SK-N-SH (cell line): ENCODE data around the gene FAM221A. TPM values are rescaled to one million over a fixed set of nuclear protein-coding genes. Genes with fewer than 3 reads are reported as not detected.

Experiments
- CTCF ChIA-PET: fragments of 300-600, 350-600 bp; formaldehyde crosslinking; extraction: SDS; loops from one replicate; lab custom pipeline; 2021; lab: Yijun Ruan, JAX
- POLR2A ChIA-PET: fragments of 350-600 bp; sonication (Branson Sonifier 250); formaldehyde crosslinking; extraction: SDS; loops from one replicate; lab custom pipeline; 2020; ENCODE audit warnings: antibody characterized with exemption, inconsistent platforms; lab: Yijun Ruan, JAX
- DNase-seq: peaks from one replicate; pipeline ENCODE4 v3.0.0; 2012
- H2AFZ ChIP-seq: fragments of 200-600 bp; sonication (generic); 2 replicates; pipeline ENCODE4 v1.8.1; 2016; ENCODE audit warnings: antibody characterized with exemption, mild to moderate bottlenecking, low read depth
- H3F3A ChIP-seq: fragments of 200-600 bp; sonication (generic); replicated peaks from 2 replicates; pipeline ENCODE3; 2016; ENCODE audit warnings: antibody characterized with exemption, mild to moderate bottlenecking; ENCODE audit not compliant: insufficient read depth
- H3K27ac ChIP-seq, 2 experiments: fragments of 200-500 bp in 1 of 2; fragments of 200-600 bp in 1 of 2; sonication (Bioruptor generic) in 1 of 2; sonication (generic), shearing (Covaris generic) in 1 of 2; 2 replicates each; pipeline versions ENCODE4 v1.5.1 to v1.6.1; 2014 to 2016; ENCODE audit warnings: low read depth in 2 of 2, inconsistent platforms in 1 of 2, low read length in 1 of 2, mild to moderate bottlenecking in 1 of 2, mixed read lengths in 1 of 2
- H3K27me3 ChIP-seq: fragments of 200-600 bp; sonication (generic), shearing (Covaris generic); 2 replicates; pipeline ENCODE4 v1.6.1; 2016; ENCODE audit warnings: mixed run types; ENCODE audit not compliant: insufficient read depth
- H3K36me3 ChIP-seq, 2 experiments: fragments of 200-500 bp in 1 of 2; fragments of 200-600 bp in 1 of 2; sonication (Bioruptor generic) in 1 of 2; sonication (generic) in 1 of 2; replicated peaks in 1 of 2; 2 replicates each; pipeline versions ENCODE3 to v1.5.1; 2014 to 2016; ENCODE audit warnings: low read length in 1 of 2, mild to moderate bottlenecking in 1 of 2; ENCODE audit not compliant: insufficient read depth in 2 of 2, control insufficient read depth in 1 of 2
- H3K4me1 ChIP-seq, 2 experiments: fragments of 200-500 bp in 1 of 2; fragments of 200-600 bp in 1 of 2; sonication (Bioruptor generic) in 1 of 2; sonication (generic), shearing (Covaris generic) in 1 of 2; 2 replicates each; pipeline versions ENCODE4 v1.5.1 to v1.6.1; 2014 to 2016; ENCODE audit warnings: low read depth in 1 of 2, low read length in 1 of 2, mixed run types in 1 of 2; ENCODE audit not compliant: insufficient read depth in 2 of 2, control insufficient read depth in 1 of 2
- H3K4me2 ChIP-seq: fragments of 200-600 bp; sonication (generic), shearing (Covaris generic); 2 replicates; pipeline ENCODE4 v1.6.1; 2017; ENCODE audit warnings: mixed run types
- H3K4me3 ChIP-seq, 2 experiments: fragments of 200-500 bp in 1 of 2; fragments of 200-600 bp in 1 of 2; sonication (Bioruptor generic) in 1 of 2; sonication (generic), shearing (Covaris generic) in 1 of 2; 2 replicates each; pipeline versions ENCODE4 v1.5.1 to v1.8.1; 2014 to 2016; ENCODE audit warnings: low read depth in 2 of 2, inconsistent platforms in 1 of 2, low read length in 1 of 2, mild to moderate bottlenecking in 1 of 2, mixed read lengths in 1 of 2, moderate library complexity in 1 of 2
- H3K79me2 ChIP-seq: fragments of 200-600 bp; sonication (generic); 2 replicates; pipeline ENCODE4 v1.8.1; 2017; ENCODE audit warnings: mild to moderate bottlenecking; ENCODE audit not compliant: insufficient read depth
- H3K9ac ChIP-seq: fragments of 200-600 bp; sonication (generic); 2 replicates; pipeline ENCODE4 v1.6.1; 2017; ENCODE audit warnings: mixed run types
- H3K9me2 ChIP-seq: fragments of 200-600 bp; sonication (generic); 2 replicates; pipeline ENCODE4 v1.6.1; 2017; ENCODE audit warnings: mixed run types
- H3K9me3 ChIP-seq: fragments of 200-600 bp; sonication (generic); 2 replicates; pipeline ENCODE4 v1.6.1; 2017; ENCODE audit warnings: mixed run types, mild to moderate bottlenecking, moderate library complexity
- H4K20me1 ChIP-seq: fragments of 200-600 bp; sonication (generic); 2 replicates; pipeline ENCODE4 v1.6.1; 2017; ENCODE audit warnings: mild to moderate bottlenecking, mixed run types; ENCODE audit not compliant: insufficient read depth
- CHD2 ChIP-seq: fragments of 150-350 bp; IDR thresholded peaks from 2 replicates; pipeline ENCODE4 v1.6.1; 2018; ENCODE audit warnings: low read length; ENCODE audit not compliant: partially characterized antibody
- CTCF ChIP-seq: fragments of 200-600 bp; sonication (generic); IDR thresholded peaks from 2 replicates; pipeline ENCODE4 v1.6.1; 2017; ENCODE audit warnings: antibody characterized with exemption, mild to moderate bottlenecking, moderate library complexity
- ELF1 ChIP-seq: IDR thresholded peaks from 2 replicates; pipeline ENCODE4 v1.4.0; 2012
- FOXJ3 ChIP-seq: sonication (generic); formaldehyde crosslinking; IDR thresholded peaks from 2 replicates; pipeline ENCODE4 v1.5.1; 2020; ENCODE audit warnings: mild to moderate bottlenecking, missing genetic modification reagents
- FOXM1 ChIP-seq: IDR thresholded peaks from 2 replicates; pipeline ENCODE4 v1.4.0; 2012; ENCODE audit warnings: low read depth, mild to moderate bottlenecking
- MEF2A ChIP-seq: IDR thresholded peaks from 2 replicates; pipeline ENCODE4 v1.4.0; 2012; ENCODE audit warnings: low read depth, borderline replicate concordance
- MXI1 ChIP-seq: IDR thresholded peaks from 2 replicates; pipeline ENCODE4 v1.6.1; 2012; ENCODE audit warnings: mild to moderate bottlenecking, low read depth, low read length, improper control_type of control experiment
- NFIC ChIP-seq: IDR thresholded peaks from 2 replicates; pipeline ENCODE4 v1.4.0; 2012; ENCODE audit warnings: borderline replicate concordance
- RAD21 ChIP-seq: IDR thresholded peaks from 2 replicates; pipeline ENCODE4 v1.6.1; 2012; ENCODE audit warnings: mild to moderate bottlenecking, low read length
- TCF12 ChIP-seq: IDR thresholded peaks from 2 replicates; pipeline ENCODE4 v1.4.0; 2012
- USF1 ChIP-seq: IDR thresholded peaks from 2 replicates; pipeline ENCODE4 v1.4.0; 2012; ENCODE audit warnings: low read depth, borderline replicate concordance
- USF2 ChIP-seq: fragments of 150-350 bp; IDR thresholded peaks from 2 replicates; pipeline ENCODE4 v1.6.1; 2017; ENCODE audit warnings: antibody characterized with exemption, low read length, low read depth, borderline replicate concordance
- YY1 ChIP-seq: IDR thresholded peaks from 2 replicates; pipeline ENCODE4 v1.4.0; 2012; ENCODE audit warnings: low read depth, mild to moderate bottlenecking
- WGBS: methylation state at CpG from one replicate; pipeline ENCODE4 v1.1.6; 2017; ENCODE audit warnings: low lambda C conversion rate; 5-methylcytosine and 5-hydroxymethylcytosine counted together
- polyA plus RNA-seq, 3 experiments: library from polyadenylated mRNA; depleted of rRNA; stranded (reverse); fragments of >200 nt; gene quantifications; 2 replicates each; pipeline ENCODE4 v1.2.3, GENCODE V29; 2012

The FAM221A gene
- polyA plus RNA-seq, 1 of the 3 experiments (the other 2 are of a cell fraction), result 9.7 TPM

GRCh38 chr7:23654508-23654907 is 25.5 kb upstream of the FAM221A start:
- CTCF ChIA-PET, result interaction anchor here (0.7 to 1.0 kb wide), 3 partner anchors 9 to 57 kb away, joined by 3 to 4 read pairs (median 3); no protein-coding TSS in a partner anchor
- DNase-seq, result peak; percentile 26

GRCh38 chr7:23655433-23655832 is 24.6 kb upstream of the FAM221A start:
- no peak overlapping the region for H3K9ac ChIP-seq
- no peaks in the 10 kb centered on the region for H3K27me3 ChIP-seq
- no peak overlapping the region for H2AFZ ChIP-seq
- H3K79me2 ChIP-seq, result no peaks in the 10 kb centered on the region
- CTCF ChIA-PET, result interaction anchor here (0.9 to 1.3 kb wide), 2 partner anchors 12 to 84 kb away, joined by 3 to 5 read pairs; no protein-coding TSS in a partner anchor
- H3K27ac ChIP-seq, result no peak overlapping the region
- POLR2A ChIA-PET, result no interaction called here
- H3K4me3 ChIP-seq, result no peak overlapping the region
- H3K36me3 ChIP-seq, result no peaks in the 10 kb centered on the region
- H3K9me2 ChIP-seq, result no peaks in the 10 kb centered on the region
- WGBS, result 80% methylated on average over 20 of the region's 22 CpGs
- H3K9me3 ChIP-seq, result peaks cover 13% of the 10 kb centered on the region; the same call in 1 of the 2 replicates
- no peak for DNase-seq
- TF ChIP-seq CHD2 (no peak), FOXM1 (no peak), USF1 (no peak), MXI1 (no peak), CTCF (no peak), RAD21 (no peak), USF2 (no peak), MEF2A (no peak)
- no peak overlapping the region for H3K4me2 ChIP-seq
- H4K20me1 ChIP-seq, result no peaks in the 10 kb centered on the region
- peaks cover 4% of the 10 kb centered on the region for H3F3A ChIP-seq
- no peaks in the 10 kb centered on the region for H3K4me1 ChIP-seq

More at GRCh38 chr7:23654508-23654907, 25.5 kb upstream of the FAM221A start:
- 0% methylated on average over 1 of the region's 1 CpG for WGBS
- H3K4me3 ChIP-seq, result no peak overlapping the region; a peak in 1 of 4 replicates
- POLR2A ChIA-PET, result no interaction called here
- TF ChIP-seq FOXJ3 (CRISPR knock-in tag) (no peak), CTCF (peak; percentile 51), TCF12 (no peak), RAD21 (peak; percentile 47), YY1 (no peak), NFIC (no peak), MXI1 (no peak), ELF1 (no peak)
- no peaks in the 10 kb centered on the region for H3K4me1 ChIP-seq
- no peak overlapping the region for H3K27ac ChIP-seq
- no peaks in the 10 kb centered on the region for H3K27me3 ChIP-seq
- H3F3A ChIP-seq, result peaks cover 4% of the 10 kb centered on the region
- H3K79me2 ChIP-seq, result no peaks in the 10 kb centered on the region
- H3K9me3 ChIP-seq, result peaks cover 13% of the 10 kb centered on the region; the same call in 1 of the 2 replicates
- H4K20me1 ChIP-seq, result no peaks in the 10 kb centered on the region
- no peaks in the 10 kb centered on the region for H3K9me2 ChIP-seq
- H3K9ac ChIP-seq, result no peak overlapping the region
- no peak overlapping the region for H2AFZ ChIP-seq
- H3K36me3 ChIP-seq, result no peaks in the 10 kb centered on the region
- H3K4me2 ChIP-seq, result no peak overlapping the region
